HG03378 (cell line): ENCODE data around the gene NR5A2.
"Not testable (repeated sequence)": the region's sequence is repeated elsewhere in the genome, so short reads cannot be mapped to it uniquely, and the experiment has no call there.

Experiments used
- ATAC-seq: cut with Tn5 transposase; IDR thresholded peaks from one replicate; pipeline ENCODE4 v1.9.1; 2021; ENCODE audit warnings: mild to moderate bottlenecking, moderate library complexity; ENCODE audit not compliant: unreplicated experiment

NR5A2 gene

DNA sequence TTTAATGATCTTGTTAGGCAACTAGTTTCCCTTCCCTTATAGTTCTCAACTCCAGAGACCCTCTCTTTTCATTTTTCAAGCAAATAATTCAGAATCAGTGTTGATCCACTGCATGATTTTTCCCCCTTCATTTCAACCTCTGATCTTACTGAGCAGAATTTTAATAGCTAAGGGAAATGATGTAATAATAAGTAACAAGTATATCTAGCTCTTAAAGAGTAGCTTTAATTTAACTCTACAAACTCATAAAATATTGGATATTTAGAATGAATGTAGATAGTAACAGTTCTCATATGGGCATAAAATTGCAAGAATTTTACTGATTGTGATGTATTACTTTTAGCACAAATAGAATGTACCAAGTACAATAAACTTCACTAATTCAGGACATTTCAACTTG is 130.2 kb downstream of the NR5A2 start:
- no peak for ATAC-seq

DNA sequence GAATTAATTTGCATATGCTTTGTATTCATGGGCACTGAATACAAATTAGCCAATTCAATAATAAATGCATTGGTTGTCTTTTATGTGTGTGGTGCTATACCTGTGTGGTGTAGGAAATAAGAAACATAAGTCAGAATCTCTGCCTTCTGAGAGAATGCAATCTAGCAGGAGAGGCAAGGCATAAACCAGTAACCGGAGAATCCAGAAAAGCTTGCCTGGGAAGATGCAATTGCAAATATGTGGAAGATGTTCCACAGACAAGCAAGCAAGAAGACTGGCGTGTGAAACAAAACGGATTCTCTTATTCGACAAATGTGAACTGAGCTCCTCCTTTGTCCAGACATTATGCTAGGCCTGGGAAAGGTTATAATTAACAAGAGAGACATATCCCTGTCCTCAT is 134.3 kb downstream of the NR5A2 start:
- no peak for ATAC-seq

DNA sequence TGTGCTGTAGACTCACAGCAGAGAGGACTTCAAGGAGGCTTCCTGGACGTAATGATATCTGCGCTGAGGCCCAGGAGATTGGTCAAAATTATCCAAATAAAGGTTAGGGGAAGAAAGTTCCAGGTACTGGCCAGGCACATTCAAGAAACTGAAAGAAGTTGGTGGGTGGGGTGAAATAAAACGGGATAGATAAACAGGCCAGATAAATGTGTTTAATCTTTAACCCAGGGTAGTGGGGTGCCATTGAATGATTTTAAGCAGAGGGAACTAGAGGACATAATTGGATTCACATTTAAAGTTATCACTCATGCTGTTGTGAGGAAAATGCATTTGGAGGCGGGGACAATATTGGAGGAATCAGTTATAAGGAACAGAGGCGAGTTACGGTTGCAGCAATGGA is 134.7 kb downstream of the NR5A2 start:
- no peak for ATAC-seq

DNA sequence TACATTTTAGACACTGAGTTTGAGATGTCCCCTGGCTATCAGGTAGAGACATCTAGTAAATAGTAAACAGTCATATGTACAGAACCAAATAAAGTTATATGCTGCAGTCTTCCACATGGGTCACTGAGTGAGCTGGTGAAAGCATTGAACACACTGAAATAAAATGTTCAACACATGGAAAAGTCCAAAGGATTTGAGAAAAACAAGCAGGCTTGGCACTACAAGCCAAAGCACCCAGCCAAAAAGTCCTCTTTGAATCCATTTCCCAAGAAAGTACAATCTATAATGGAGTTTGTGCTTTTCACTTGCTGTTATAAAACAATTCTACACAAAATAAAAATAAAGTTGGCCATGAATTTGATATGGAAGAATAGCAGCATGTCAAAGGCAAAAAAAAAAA is 135.4 kb downstream of the NR5A2 start:
- no peak for ATAC-seq

DNA sequence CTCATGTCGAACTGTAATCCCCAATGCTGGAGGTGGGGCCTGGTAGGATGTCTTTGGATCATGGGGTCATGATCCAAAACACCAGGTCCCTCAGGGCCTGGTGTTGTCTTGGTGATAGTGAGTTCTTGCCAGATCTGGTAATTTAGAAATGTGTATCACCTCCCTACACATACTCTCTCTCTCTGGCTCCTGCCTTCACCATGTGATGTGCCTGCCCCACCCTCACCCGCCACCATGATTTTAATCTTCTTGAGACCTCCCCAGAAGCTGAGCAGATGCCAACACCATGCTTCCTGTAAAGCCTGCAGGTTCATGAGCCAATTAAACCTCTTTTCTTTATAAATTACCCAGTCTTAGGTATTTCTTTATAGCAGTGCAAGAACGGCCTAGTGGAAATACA is 136.4 kb downstream of the NR5A2 start:
- ATAC-seq: no peak

DNA sequence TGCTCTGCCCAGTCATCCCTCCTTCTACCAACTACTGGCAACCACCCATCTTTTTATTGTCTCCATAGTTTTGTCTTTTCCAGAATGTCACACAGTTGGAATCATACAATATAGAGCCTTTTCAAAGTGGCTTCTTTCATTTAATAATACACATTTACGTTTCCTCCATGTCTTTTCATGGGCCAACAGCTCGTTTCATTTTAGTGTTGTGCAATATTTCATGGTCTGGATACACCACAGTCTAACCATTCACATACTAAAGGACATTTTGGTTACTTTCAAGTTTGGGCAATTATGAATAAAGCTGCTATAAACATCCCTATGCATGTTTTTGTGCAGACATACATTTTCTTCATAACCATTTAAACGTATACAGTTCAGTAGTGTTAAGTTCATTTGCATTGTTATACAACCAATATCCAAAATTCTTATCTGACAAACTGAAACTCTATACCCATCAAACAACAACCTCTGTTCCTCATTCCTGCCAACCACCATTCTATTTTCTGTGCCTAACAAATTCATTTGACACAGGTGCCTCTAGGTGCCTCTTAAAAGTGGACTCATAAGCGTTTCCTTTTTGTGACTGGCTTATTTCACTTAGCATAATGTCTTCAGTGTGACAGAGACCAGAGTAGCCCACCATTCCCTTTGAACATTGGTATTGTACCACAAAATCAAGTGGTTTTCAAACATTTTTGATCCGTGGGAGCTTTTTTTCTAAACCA is 138.1 kb downstream of the NR5A2 start:
- no peak for ATAC-seq

DNA sequence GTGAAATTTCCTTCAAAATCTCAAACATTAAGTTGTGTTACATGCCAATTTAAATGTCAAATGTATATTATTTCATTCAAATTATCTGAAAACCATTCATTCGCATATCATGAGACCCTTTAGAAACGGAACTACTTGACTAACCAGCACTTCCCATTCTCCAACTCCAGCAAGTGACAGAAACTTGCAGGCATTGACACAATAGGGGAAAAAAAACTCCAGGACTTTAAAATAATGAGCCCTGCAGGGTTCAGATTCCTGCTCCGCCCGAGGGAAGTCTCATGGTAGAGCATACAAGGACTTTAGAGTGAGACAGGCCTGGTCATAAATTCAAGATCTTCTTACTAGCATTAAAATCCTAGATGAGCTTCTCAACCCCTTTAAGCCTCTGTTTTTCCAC is 138.9 kb downstream of the NR5A2 start:
- ATAC-seq: no peak

DNA sequence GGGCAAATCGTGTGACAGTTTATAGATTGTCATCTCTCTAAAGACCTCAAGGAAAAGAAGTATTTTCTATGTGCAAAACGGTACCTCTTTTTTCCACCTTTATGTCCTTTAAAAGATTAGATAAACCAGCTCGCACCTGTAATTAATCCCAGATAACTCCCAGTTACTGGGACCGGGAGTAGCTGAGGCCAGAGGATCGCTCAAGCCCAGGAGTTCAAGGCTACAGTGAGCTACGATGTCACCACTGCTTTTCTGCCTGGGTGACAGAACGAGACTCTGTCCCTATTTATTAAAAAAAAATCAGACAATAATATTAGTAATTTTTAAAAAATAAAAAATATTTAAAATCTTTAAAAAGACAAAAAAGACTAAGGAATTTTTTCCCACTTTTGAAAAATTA is 141.4 kb downstream of the NR5A2 start:
- ATAC-seq: no peak

DNA sequence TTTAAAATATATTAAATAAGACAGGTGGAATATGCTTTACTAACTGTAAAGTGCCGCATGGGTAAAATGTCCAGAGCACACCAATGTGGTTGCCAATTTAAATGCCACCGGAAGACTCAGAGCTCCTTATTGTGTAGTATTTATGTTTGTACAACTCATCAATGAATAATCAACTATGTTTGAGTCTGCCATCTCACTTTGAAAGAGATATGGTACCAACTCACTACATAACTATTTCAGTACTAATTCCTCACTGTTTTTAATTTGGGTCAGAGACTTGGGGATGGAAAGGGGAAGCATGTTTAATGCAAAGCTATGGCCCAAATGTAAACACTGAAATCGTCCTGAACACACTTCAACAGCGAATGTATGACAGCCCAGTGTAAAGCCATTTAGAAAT is 144.8 kb downstream of the NR5A2 start:
- no peak for ATAC-seq

DNA sequence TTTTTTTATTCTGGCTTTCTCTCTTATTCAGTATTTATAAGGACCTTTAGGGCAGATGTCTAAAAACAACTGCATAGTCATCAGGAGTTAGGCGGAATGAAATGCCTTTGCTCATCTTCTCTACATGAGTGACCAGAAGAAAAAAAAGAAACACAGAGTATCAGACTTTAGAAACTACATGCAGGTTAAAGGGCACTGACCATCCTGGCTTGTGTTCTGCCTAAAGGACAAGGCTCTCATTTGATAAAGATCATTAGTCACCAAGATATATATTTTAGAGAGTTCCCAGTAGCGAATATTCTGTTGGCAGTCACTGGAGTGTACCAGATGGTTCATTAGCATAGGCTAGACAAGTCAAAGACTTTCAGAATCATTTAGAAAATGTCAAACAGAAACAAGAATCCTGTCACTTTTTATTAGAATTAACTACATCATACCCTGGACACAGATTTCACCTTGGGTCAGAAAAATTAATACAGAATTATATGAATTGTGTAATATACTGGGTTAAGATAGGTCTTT is 145.6 kb downstream of the NR5A2 start:
- no peak for ATAC-seq

DNA sequence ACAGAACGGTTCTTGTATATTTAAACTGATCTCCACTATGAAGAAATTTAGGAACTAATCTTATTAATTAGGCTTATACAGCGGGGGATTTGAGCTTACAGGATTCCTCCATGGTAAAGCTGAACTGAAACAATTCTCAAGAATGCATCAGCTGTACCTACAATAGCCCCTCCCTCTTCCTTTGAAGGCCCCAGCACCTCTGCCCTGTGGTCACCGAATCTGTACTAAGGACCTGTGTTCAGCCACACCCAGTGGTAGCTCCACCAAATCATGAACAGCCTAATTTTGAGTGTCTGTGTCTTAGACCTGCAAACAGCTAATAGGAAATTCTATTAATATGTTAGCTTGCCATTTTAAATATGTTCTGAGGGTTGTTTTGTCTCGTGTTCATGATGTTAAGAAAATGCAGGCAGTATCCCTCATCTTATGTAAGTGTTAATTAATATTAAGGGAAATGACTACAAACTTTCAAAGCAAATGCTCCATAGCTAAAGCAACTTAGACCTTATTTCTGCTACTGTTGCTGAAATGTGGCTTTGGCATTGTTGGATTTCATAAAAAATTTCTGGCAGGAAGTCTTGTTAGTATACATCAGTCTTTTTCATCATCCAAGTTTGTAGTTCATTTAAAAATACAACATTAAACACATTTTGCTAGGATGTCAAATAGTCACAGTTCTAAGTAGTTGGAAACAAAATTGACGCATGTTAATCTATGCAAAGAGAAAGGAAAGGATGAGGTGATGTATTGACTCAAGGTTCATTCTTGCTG is 147.2 kb downstream of the NR5A2 start:
- ATAC-seq: no peak

DNA sequence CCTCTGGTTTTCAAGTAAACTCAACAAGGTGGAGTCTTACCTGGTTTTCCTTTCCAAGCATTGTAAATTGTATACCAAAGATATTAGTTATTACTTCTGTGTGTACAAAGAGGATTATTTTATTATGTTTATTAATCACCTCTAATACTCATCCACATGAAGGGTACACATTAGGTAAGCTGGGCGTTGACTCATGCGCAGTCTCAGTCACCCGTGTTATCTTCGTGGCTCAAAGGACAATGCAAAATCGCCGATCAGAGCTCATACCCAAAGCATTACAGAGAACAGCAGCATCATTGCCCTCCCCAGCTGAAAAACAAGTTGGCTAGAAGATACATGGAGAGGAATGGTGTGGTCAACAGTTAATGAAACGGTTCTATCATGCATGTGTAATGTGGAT is 148.7 kb downstream of the NR5A2 start:
- ATAC-seq: no peak

DNA sequence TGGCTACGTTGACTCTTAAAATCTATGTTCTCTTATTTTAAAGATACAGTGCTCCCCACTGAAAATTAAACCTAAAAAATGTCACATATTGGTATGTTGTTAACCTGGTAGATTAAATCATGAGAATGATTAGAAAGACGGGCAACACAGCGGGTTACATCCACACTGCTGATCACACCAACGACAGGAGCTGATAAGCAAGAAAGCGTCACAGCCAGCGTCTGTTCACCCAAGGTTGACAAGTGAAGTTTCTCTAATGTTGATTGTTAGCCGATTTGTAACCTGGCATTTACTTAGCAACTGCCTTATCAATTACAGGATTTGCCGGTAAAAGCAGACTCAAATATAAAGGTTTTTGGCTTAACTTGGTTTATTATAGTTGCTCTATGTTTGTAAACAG is 149.3 kb downstream of the NR5A2 start:
- no peak for ATAC-seq

DNA sequence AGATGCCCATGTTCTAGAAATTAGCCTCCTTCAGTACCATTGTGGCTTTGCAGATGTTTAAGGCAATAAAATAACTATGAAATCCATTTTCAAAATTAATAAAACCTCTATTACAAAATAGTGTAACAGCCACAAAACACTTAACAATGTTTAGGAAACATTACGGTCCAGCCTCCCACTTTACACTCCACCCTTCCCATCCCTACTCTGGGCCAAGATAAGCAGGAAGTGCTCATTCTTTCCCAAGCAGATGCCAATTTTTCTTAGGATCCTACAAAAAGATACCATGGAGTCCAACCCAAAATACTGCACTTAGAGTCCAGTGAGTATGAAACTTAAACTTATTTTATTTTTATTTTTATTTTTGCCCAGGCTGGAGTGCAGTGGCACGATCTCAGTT is 150.8 kb downstream of the NR5A2 start:
- ATAC-seq: no peak

DNA sequence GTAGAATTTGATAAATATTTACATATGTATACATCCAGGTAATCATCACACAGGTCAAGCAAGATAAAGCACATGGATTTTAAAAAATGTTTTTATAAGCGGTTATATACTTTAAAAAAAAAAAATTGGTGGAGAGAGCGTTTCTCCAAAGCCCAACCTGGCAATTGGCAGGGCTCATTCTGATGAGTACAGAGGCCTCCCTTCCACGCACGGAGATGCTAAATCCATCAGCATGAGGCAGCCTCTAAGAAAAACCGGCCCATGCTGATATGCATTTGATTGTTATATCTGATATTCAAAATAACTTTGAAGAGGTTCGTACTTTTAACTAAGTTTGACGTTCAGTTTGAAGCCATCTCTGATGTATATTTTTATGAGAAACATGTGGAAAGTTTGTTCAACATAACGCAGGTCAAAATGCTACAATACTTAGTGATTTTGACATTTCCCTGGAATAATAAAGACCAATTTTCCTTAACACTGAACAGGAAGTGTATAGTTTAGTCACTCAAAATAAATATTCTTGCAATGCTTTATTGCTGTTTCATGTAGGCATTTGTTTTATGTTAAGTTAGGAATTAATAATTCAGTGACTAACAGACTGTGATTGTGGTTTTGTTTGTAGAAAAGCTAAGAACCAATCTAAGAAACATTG is 151.7 kb downstream of the NR5A2 start:
- ATAC-seq: no peak

DNA sequence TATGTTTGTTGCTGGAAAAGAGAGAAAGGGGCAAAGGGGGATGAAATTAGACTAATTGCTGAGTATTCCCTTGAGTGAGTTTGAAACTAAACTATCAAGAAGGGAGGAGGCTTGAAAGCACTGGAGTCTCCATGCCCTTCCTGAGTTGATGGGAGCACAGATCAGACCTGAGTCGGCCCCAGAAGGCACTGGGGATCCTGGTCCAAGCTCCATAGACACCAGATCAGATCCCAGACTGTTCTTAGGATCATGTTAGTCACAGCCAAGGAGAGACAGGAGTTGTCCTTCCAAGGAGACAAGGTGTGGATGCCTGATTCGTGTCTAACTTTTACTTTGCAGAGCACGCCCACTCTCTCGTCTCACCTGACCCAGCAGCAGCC is 152.3 kb downstream of the NR5A2 start:
- no peak for ATAC-seq

DNA sequence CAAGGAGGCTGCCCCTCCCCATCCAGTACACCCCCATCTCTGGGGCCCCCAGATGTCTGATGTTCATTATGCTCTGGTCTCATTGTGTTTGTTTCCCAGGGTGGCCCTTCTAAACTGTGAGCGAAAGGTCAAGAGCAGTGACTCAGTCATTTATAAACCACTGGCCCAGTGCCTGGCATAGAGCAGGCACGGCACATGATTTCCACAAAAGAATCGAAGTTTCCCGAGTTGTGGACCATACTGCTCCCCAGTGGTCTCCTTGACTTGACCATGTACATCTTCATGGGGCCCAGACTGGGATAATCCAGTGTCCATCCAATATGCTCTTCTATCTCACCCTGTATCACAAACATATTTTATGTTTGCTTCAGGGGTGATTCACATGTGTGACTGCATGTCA is 153.3 kb downstream of the NR5A2 start:
- no peak for ATAC-seq

DNA sequence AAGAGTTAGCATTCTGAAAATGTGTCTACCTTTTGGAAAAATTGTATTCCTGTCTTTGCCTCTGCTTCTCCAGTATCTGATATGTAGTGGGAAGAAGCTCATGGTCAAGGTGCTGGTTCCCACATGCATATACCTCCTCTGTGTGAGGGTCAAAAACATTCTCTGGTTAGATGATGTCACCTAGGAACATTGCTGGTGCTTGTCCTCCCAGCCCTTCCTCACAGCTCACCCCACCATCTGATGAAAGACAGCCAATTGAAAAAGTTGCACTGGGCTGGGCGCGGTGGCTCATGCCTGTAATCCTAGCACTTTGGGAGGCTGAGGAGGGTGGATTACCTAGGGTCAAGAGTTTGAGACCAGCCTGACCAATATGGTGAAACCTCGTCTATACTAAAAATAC is 154.4 kb downstream of the NR5A2 start:
- no peak for ATAC-seq

DNA sequence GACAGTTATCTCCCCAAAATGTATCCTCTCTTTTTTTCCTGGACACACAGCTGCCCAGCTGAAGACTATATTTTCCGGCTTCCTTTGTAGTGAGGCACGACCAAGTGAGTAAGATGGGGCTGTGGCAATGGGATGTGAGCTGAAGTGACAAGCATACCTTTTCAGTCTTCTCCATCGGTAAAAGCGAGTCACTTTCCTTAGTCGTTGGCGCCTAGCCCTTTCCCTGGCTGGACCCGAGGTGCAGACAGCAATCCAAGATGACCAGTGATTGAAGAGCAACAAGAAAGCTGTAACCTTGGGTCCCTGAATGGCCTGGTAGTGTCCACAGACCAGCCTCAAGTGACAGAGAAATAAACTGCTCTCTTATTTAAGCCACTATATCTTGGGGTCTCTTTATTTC is 155.2 kb downstream of the NR5A2 start:
- no peak for ATAC-seq

DNA sequence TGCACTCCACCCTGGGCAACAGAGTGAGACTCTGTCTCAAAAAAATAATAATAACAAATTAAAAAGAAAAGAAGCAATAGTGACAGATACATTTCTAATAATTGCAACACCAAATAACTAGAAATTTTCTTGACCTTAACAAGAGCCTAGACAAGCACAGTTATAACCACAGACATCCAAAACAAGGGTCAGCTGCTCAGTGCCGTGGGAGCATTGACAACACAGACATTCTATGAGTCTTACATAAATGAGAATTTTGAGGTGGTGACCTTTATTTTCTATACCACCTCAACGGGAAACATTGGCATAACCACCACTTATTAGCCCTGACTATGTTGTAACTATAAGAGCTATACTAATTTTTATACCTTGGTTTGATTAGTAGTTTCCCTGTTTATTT is 156.1 kb downstream of the NR5A2 start:
- ATAC-seq: no peak

DNA sequence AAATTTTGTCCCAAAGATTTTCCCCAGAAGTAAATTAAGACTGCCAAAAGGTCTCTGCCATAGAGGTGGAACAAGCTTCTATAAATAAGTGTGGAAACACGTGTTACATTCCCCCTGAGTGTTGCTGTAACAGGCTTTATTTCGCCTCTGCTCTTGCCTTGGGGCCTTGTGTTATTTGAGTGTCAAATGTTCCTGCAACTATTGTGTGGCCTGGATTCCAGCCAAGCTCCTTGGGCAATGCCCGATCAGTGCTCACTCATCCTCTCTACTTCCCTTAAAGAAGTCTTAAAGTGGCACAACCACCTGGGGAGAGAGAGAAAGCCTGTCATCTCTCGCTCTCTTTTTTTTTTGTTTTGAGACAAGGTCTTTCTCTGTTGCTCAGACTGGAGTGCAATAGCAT is 156.7 kb downstream of the NR5A2 start:
- no peak for ATAC-seq

DNA sequence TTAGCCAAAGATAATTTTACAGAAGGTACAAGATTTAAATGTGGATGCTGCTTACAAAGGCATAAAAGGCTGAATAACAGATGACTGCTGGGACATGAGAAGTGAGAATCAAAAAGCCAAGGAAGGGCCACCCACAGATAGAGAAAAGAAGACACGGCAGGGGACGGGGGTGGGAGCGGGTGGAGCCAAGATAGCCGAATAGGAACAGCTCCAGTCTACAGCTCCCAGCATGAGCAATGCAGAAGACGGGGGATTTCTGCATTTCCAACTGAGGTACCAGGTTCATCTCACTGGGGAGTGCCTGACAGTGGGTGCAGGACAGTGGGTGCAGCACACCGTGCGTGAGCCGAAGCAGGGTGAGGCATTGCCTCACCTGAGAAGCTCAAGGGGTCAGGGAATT is 157.7 kb downstream of the NR5A2 start:
- ATAC-seq: not testable (repeated sequence)
